H1 (cell line): Measurements from ENCODE around the gene DERL3. TPM values are rescaled to one million over a fixed set of nuclear protein-coding genes. Genes with fewer than 3 reads are reported as not detected.

Source experiments
- BCL11A ChIP-seq, 2 experiments: IDR thresholded peaks; one replicate each; pipeline ENCODE4 v1.6.1; 2011; ENCODE audit warnings: low read depth in 2 of 2, low read length in 2 of 2, mild to moderate bottlenecking in 2 of 2
- BRCA1 ChIP-seq: IDR thresholded peaks from 2 replicates; pipeline ENCODE4 v1.6.1; 2012; ENCODE audit warnings: low read depth, low read length, improper control_type of control experiment
- CHD7 ChIP-seq: fragments of 300-600 bp; sonication (generic); IDR thresholded peaks from 2 replicates; pipeline ENCODE4 v1.7.1; 2012; ENCODE audit warnings: low read length, moderate library complexity, mild to moderate bottlenecking, inconsistent platforms; ENCODE audit not compliant: insufficient replicate concordance
- GABPA ChIP-seq: IDR thresholded peaks from 2 replicates; pipeline ENCODE4 v1.6.1; 2011; ENCODE audit warnings: mild to moderate bottlenecking, low read length, moderate library complexity, borderline replicate concordance; ENCODE audit not compliant: insufficient read depth
- POLR2A ChIP-seq, 2 experiments: IDR thresholded peaks; 1 replicate in 1 of 2; 2 replicates in 1 of 2; pipeline ENCODE4 v1.6.1; 2011; ENCODE audit warnings: low read depth in 2 of 2, low read length in 2 of 2, mild to moderate bottlenecking in 2 of 2; ENCODE audit errors: control extremely low read depth in 1 of 2
- POLR2AphosphoS5 ChIP-seq: IDR thresholded peaks from 2 replicates; pipeline ENCODE4 v1.6.1; 2011; ENCODE audit warnings: low read depth, low read length
- RFX5 ChIP-seq: IDR thresholded peaks from 2 replicates; pipeline ENCODE4 v1.6.1; 2011; ENCODE audit warnings: low read depth, low read length, improper control_type of control experiment, borderline replicate concordance
- RXRA ChIP-seq: IDR thresholded peaks from 2 replicates; pipeline ENCODE4 v1.6.1; 2011; ENCODE audit warnings: low read depth, mild to moderate bottlenecking, low read length, moderate library complexity; ENCODE audit not compliant: insufficient read depth
- SRF ChIP-seq: IDR thresholded peaks from 2 replicates; pipeline ENCODE4 v1.6.1; 2011; ENCODE audit warnings: mild to moderate bottlenecking, low read depth, low read length, moderate library complexity
- TCF12 ChIP-seq: IDR thresholded peaks from 2 replicates; pipeline ENCODE4 v1.6.1; 2011; ENCODE audit warnings: low read depth, mild to moderate bottlenecking, low read length
- TEAD4 ChIP-seq: IDR thresholded peaks from 2 replicates; pipeline ENCODE4 v1.6.1; 2012; ENCODE audit warnings: low read depth, low read length, inconsistent platforms, mixed read lengths
- polyA plus RNA-seq, 7 experiments: library from polyadenylated mRNA; depleted of rRNA in 3 of 7; stranded (reverse) in 5 of 7; unstranded in 2 of 7; fragments of >200 nt in 5 of 7; fragments of 200-250 nt in 2 of 7; gene quantifications; 1 replicate in 5 of 7; 2 replicates in 1 of 7; 4 replicates in 1 of 7; pipeline versions ENCODE4 v1.2.1 to v1.2.3, GENCODE V29; 2011 to 2013; ENCODE audit warnings: missing spikeins in 2 of 7, mixed read lengths in 2 of 7
- total RNA-seq: library from RNA; stranded (reverse); fragmentation: NEBNext Ultra II Directional; extraction: Animal tissue kit (Norgen Biotek cat#: 25700); gene quantifications from 2 replicates; pipeline ENCODE4 v1.2.1, GENCODE V29; 2021

DERL3 gene
- total and polyA plus RNA-seq, 2 of the 8 experiments (the other 6 are each of a cell fraction or from before 2014, with no cell fraction given) = 8.7 to 19.5 TPM

- TF ChIP-seq CHD7 (no peak), POLR2A (IDR thresholded peaks at IDR 0.05; ENCODE audit: control extremely low read depth in 1 of 2, low read depth in 2 of 2, low read length in 2 of 2) (no peak), POLR2AphosphoS5 (no peak), RXRA (no peak), GABPA (no peak), RFX5 (no peak), TEAD4 (no peak), SRF (no peak), TCF12 (no peak), BCL11A (IDR thresholded peaks at IDR 0.05; ENCODE audit: low read depth in 2 of 2, low read length in 2 of 2) (no peak), BRCA1 (no peak)
Measured at GRCh38 chr22:23787600-23787896, 51.3 kb downstream of the DERL3 start (continued).
